GM10847 (cell line): Measurements from ENCODE around the gene COL19A1.

ENCODE experiments used
- POLR2A ChIP-seq: IDR thresholded peaks from 2 replicates; pipeline ENCODE4 v1.6.1; 2011; ENCODE audit not compliant: insufficient read length; ENCODE audit errors: extremely low read depth

The COL19A1 gene

GRCh38 chr6:70072540-70073179, 206.3 kb downstream of the COL19A1 start:
- no peak for TF ChIP-seq POLR2A

- no peak for TF ChIP-seq POLR2A
These were observed 207.3 kb downstream of the COL19A1 start for GRCh38 chr6:70073637-70074036.

GRCh38 chr6:70079241-70079640, 212.9 kb downstream of the COL19A1 start:
- no peak for TF ChIP-seq POLR2A

GRCh38 chr6:70080443-70081070, 214.2 kb downstream of the COL19A1 start:
- no peak for TF ChIP-seq POLR2A

- TF ChIP-seq POLR2A: no peak
These were observed 216.5 kb downstream of the COL19A1 start for GRCh38 chr6:70082830-70083229.

GRCh38 chr6:70086806-70087205, 220.4 kb downstream of the COL19A1 start:
- TF ChIP-seq POLR2A: no peak

GRCh38 chr6:70094156-70094555, 227.8 kb downstream of the COL19A1 start:
- TF ChIP-seq POLR2A: no peak

GRCh38 chr6:70099732-70100131, 233.4 kb downstream of the COL19A1 start:
- TF ChIP-seq POLR2A: no peak

GRCh38 chr6:70103798-70104197, 237.4 kb downstream of the COL19A1 start:
- no peak for TF ChIP-seq POLR2A

GRCh38 chr6:70107852-70108629, 241.7 kb downstream of the COL19A1 start:
- no peak for TF ChIP-seq POLR2A

GRCh38 chr6:70110126-70111022, 244.0 kb downstream of the COL19A1 start:
- TF ChIP-seq POLR2A: no peak

GRCh38 chr6:70111737-70112136, 245.4 kb downstream of the COL19A1 start:
- no peak for TF ChIP-seq POLR2A

GRCh38 chr6:70112716-70113115, 246.4 kb downstream of the COL19A1 start:
- no peak for TF ChIP-seq POLR2A

- TF ChIP-seq POLR2A: no peak
These were observed 246.8 kb downstream of the COL19A1 start for GRCh38 chr6:70113171-70113570.

GRCh38 chr6:70118670-70119069, 252.3 kb downstream of the COL19A1 start:
- no peak for TF ChIP-seq POLR2A
